GM12865 (cell line): ENCODE measurements around the gene CFAP20.

Experiments used
- DNase-seq: peaks from one replicate; pipeline ENCODE4 v3.0.0; 2010; ENCODE audit warnings: low read depth
- H3K4me3 ChIP-seq: 2 replicates; pipeline ENCODE4 v1.5.1; 2011; ENCODE audit warnings: mild to moderate bottlenecking, low read depth, low read length, control low read depth
- TF ChIP-seq, protein P1 (sequence below): IDR thresholded peaks from 2 replicates; pipeline ENCODE4 v1.5.1; 2011; ENCODE audit warnings: low read length, control low read depth, low read depth, inconsistent platforms; ENCODE audit not compliant: insufficient read depth; ENCODE audit errors: missing control alignments

CFAP20 gene

DNA sequence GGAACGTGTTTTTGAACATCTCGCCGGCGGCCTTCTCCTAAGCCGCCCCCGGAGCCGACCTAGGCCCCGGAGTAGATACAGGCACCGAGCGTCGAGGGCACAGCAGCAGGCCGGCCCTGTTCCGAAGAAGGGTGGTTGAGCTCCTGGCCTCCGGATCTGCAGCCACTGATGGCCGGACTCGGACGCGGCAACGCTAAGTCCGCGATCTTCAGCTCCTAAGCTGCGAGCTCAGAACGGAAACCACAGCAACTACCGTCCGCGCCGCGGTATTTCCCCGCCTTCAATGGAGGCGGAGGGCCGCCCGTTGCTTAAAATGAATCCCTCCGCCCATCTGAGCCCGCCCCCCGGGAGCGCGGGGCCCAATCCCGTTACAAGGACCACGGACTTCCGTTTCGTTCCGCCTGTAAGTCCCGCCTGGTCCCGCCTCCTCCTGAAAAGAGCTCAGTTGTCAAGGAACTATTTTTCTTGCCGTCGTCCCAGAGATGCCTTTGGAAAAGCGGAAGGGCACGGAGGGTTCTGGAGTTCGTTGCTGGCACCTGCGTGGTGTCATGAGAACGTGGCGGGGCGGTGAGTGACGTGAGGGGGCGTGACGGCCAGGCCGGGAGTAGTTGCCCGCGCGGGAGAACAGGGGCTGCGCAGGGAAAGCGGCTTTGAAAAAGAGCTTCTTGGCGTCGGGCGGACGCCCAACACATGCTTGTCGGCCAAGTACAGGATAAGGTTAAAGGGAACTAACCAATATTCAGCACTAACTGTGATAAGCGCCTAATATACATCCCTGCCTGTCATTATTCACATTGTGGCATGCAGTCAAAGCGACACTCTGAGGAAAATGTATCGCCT lies at the start of gene CFAP20:
Gene CFAP20, minus strand, starts transcription at position 285 of the 840 bp plus-strand sequence. Its CDS starts 266 bp downstream, at position 19.
- H3K4me3 ChIP-seq, result peak within 1 kb of the TSS; percentile 99
- TF ChIP-seq, protein P1, sequence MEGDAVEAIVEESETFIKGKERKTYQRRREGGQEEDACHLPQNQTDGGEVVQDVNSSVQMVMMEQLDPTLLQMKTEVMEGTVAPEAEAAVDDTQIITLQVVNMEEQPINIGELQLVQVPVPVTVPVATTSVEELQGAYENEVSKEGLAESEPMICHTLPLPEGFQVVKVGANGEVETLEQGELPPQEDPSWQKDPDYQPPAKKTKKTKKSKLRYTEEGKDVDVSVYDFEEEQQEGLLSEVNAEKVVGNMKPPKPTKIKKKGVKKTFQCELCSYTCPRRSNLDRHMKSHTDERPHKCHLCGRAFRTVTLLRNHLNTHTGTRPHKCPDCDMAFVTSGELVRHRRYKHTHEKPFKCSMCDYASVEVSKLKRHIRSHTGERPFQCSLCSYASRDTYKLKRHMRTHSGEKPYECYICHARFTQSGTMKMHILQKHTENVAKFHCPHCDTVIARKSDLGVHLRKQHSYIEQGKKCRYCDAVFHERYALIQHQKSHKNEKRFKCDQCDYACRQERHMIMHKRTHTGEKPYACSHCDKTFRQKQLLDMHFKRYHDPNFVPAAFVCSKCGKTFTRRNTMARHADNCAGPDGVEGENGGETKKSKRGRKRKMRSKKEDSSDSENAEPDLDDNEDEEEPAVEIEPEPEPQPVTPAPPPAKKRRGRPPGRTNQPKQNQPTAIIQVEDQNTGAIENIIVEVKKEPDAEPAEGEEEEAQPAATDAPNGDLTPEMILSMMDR, result no peak
- peak; percentile 100 for DNase-seq

DNA sequence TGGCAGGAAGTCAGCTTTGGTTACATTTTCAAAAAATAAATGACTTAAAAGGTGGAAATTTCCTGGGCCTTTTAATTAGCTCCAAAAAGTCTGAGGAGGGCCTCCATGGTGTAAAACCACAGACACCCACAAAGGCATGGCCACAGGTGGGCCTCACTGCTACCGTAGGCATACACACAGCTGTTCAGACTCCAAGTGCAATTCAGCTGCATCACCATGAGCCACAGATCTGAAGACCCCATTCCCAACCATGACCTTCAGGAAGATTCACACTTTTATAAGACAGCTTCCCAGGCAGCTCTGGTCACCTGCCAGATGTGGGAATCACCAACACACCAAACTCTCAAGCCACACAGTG lies 48.2 kb upstream of the CFAP20 start:
- DNase-seq, result no peak
- H3K4me3 ChIP-seq, result no peak overlapping the region
- TF ChIP-seq, protein P1, result no peak

DNA sequence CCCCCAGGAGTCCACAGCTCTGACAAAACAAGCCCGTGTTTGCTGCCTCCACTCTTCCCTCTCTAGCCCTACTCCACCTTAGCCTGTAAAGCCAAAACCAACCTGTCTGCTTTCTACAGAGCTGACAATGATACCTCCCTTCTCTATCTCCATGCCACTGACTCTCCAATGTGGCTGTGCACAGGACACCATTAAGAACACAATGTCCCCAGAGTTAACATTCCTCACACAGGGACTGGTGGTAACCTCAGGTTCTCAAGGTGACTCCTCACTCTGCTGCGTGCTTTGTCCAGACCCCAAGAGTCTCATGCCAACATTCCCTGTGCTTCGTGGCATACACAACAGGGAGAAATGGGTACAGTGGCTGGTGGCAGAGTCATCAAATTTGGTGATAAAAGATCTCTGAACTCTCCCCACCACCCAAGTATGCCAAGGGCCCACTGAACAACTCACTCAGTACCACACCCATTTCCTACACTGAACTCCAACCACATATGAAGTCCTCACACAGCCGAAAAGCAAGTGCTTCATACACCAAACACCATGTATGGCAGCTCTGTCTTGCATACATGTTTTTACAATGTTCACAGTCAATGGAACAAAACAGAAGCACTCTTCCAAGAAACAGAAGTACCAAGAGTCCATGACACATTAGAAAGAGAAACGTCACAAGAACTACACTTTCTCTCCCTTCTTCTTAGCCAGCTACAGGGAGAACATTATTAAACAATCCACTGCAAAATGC lies 47.6 kb upstream of the CFAP20 start:
- H3K4me3 ChIP-seq, result no peak overlapping the region
- DNase-seq, result no peak
- TF ChIP-seq, protein P1, result no peak

DNA sequence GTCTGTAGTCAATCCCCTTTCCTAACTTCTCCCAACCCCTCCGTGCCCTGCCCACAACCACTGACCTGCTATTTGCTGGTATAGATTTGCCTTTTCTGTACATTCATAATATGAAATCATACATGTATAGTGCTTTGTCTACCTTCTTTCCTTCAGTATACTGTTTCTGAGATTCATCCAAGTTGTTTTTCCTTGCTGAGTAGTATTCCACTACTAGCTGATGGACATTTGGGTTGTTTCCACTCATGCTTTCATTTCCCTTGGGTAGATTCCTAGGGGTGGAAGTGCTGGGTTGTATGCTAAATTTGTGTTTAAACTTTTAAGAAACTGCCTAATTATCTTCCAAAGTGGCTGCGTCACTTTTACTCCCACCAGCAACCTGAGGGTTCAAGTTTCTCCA lies 41.0 kb upstream of the CFAP20 start:
- no peak overlapping the region for H3K4me3 ChIP-seq
- TF ChIP-seq, protein P1, result no peak
- no peak for DNase-seq

DNA sequence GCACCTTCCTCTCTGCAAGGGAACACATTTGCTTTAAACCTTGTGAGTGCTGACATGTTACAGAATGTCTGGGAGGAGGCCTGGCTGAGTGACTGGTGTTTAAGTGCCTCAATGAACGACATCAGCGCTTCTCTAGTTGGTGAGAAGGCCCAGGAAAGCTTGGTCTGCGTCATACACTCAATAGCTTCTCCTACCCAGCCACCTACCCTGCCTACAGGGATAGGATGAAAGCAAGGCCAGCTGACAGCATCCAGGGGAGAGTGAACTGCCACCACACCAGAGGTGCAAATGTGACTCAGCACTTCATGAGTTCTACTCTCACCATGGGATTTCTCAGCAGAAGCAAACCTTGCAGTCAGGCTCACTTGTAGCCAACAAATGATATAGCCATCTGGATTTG lies 31.7 kb upstream of the CFAP20 start:
- H3K4me3 ChIP-seq, result no peak overlapping the region
- DNase-seq, result no peak
- TF ChIP-seq, protein P1, result no peak

DNA sequence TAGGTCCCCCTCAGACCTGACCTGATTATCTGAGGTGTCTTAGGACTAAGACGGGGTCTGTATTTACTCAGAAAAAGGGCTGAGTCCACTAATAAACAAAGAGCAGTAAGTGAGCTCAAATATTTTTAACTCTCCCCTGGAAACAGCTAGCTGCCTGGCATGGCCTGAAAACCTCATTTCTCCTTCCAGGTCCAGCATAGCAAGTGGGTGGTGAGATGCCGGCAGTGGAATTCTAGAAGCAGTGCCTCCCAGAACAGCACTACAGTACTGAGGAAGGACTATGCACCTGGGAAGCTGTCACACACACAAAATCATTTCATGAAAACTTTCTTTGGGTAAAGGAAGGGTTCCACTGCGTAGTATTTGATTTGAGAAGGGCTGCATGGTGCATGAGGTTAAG lies 29.5 kb upstream of the CFAP20 start:
- H3K4me3 ChIP-seq, result no peak overlapping the region
- no peak for DNase-seq
- TF ChIP-seq, protein P1, result no peak
